Esophagus muscularis mucosa (tissue), 4 donors: Measurements from ENCODE around the gene HLA-DRB5. TPM values are rescaled to one million over a fixed set of nuclear protein-coding genes. Genes with fewer than 3 reads are reported as not detected.

Source experiments
- DNase-seq: peaks from one replicate; pipeline ENCODE4 v3.0.0-alpha.2; 2017; ENCODE audit errors: extremely low spot score
- H3K27ac ChIP-seq, 4 donors: fragments of 200-600 bp; sonication (generic); replicated peaks in 1 of 4; 1 replicate in 3 of 4; 2 replicates in 1 of 4; pipeline ENCODE4 v1.5.1; 2016 to 2019; ENCODE audit warnings: mild to moderate bottlenecking in 1 of 4
- H3K27me3 ChIP-seq, 4 donors: fragments of 200-600 bp; sonication (generic); one replicate each; pipeline versions ENCODE4 v1.5.1 to v1.6.0; 2016 to 2019
- H3K36me3 ChIP-seq, 4 donors: fragments of 200-600 bp; sonication (generic); one replicate each; pipeline ENCODE4 v1.5.1; 2016 to 2019
- H3K4me1 ChIP-seq, 4 donors: fragments of 200-600 bp; sonication (generic); one replicate each; pipeline ENCODE4 v1.5.1; 2016 to 2019
- H3K4me3 ChIP-seq, 4 donors: fragments of 200-600 bp; sonication (generic); 1 replicate in 2 of 4; 2 replicates in 2 of 4; pipeline ENCODE4 v1.5.1; 2016 to 2019; ENCODE audit warnings: mild to moderate bottlenecking in 4 of 4, moderate library complexity in 1 of 4
- H3K9me3 ChIP-seq, 4 donors: fragments of 200-600 bp; sonication (generic); 1 replicate in 3 of 4; 2 replicates in 1 of 4; pipeline ENCODE4 v1.5.1; 2016 to 2019
- EP300 ChIP-seq: sonication (generic); formaldehyde crosslinking; IDR thresholded peaks from one replicate; pipeline ENCODE4 v1.6.1; 2017; ENCODE audit warnings: antibody characterized with exemption
- POLR2A ChIP-seq: fragments of 450-650 bp; IDR thresholded peaks from one replicate; pipeline ENCODE4 v1.6.1; 2017; ENCODE audit warnings: antibody characterized with exemption, moderate library complexity, mild to moderate bottlenecking, low read depth
- POLR2AphosphoS5 ChIP-seq, 2 donors: sonication (generic); formaldehyde crosslinking; IDR thresholded peaks; one replicate each; pipeline ENCODE4 v1.6.1; 2017; ENCODE audit warnings: antibody characterized with exemption in 2 of 2
- WGBS: methylation state at CpG from one replicate; pipeline ENCODE4 v1.1.5; 2018; 5-methylcytosine and 5-hydroxymethylcytosine counted together
- intact Hi-C: fragments of 100-400 bp; cut with DNase I; formaldehyde crosslinking; loops from one replicate; pipeline ENCODE4 v1.15.1; 2023
- total RNA-seq, 4 donors: library from RNA; depleted of rRNA; stranded (reverse); fragments of >200 nt; gene quantifications; one replicate each; pipeline versions ENCODE4 v1.1.0 to v1.2.1, GENCODE V29; 2016
- TF ChIP-seq, protein P1 (sequence below), 3 experiments: fragments of 200-600 bp in 2 of 3; fragments of 450-650 bp in 1 of 3; sonication (generic) in 2 of 3; IDR thresholded peaks; one replicate each; pipeline ENCODE4 v1.5.1; 2017 to 2019; ENCODE audit warnings: antibody characterized with exemption in 3 of 3, mild to moderate bottlenecking in 2 of 3, moderate library complexity in 1 of 3

HLA-DRB5 gene
- total RNA-seq, 4 donors from 2014 or later: 0.83 to 71.0 (median 7.2) TPM

DNA sequence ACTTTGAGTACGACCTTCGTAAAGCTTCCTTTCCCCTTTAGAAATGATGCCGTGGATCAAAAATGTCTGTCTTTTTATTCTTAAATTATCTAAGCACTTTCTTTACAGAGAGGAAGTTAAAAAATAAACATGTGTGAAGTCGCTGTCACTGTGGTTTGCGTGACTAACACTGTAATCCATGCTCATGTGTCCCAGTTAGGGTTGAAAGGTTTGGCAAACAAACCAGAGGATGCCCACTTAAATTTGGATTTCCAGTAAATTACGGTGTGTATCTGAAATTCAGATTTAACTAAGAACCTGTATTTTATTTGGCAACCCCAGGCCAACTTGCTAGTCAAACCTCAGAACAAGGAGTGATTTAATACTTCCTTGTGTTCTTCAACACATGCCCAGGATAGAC is 38.5 kb upstream of the HLA-DRB5 start:
- 29% methylated on average over 6 of the region's 6 CpGs for WGBS
- intact Hi-C loops: no loop called here

DNA sequence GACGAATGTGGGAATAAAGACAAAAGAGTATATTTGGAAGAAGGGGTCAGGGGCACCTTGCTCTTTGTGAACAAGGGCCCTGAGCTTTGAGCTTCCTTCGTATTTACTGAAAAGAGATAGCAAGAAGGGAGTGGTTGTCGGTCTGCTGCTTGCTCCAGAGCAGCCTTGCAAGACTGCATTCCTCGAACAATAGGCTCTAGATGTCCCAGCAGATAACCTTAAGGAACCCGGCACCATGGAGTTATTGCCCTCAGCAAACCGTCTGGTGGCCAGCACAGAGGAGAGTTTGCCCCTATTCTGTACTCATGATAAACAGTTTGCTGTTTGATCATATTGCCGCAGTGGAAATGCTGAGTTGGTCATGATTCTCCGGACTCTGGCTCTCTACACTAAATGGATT is 36.9 kb upstream of the HLA-DRB5 start:
- Histone ChIP-seq H3K9me3 (no peaks in the 10 kb centered on the region), H3K4me1 (no peaks in the 10 kb centered on the region), H3K4me3 (no peak overlapping the region), H3K36me3 (no peaks in the 10 kb centered on the region), H3K27ac (no peak overlapping the region), H3K27me3 (no peaks in the 10 kb centered on the region)
- DNase-seq: no peak
- WGBS: 87% methylated on average over 3 of the region's 8 CpGs
- no peak for TF ChIP-seq POLR2A
- no peak for TF ChIP-seq POLR2AphosphoS5 (IDR thresholded peaks at IDR 0.05)
- TF ChIP-seq, protein P1, sequence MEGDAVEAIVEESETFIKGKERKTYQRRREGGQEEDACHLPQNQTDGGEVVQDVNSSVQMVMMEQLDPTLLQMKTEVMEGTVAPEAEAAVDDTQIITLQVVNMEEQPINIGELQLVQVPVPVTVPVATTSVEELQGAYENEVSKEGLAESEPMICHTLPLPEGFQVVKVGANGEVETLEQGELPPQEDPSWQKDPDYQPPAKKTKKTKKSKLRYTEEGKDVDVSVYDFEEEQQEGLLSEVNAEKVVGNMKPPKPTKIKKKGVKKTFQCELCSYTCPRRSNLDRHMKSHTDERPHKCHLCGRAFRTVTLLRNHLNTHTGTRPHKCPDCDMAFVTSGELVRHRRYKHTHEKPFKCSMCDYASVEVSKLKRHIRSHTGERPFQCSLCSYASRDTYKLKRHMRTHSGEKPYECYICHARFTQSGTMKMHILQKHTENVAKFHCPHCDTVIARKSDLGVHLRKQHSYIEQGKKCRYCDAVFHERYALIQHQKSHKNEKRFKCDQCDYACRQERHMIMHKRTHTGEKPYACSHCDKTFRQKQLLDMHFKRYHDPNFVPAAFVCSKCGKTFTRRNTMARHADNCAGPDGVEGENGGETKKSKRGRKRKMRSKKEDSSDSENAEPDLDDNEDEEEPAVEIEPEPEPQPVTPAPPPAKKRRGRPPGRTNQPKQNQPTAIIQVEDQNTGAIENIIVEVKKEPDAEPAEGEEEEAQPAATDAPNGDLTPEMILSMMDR (IDR thresholded peaks at IDR 0.05): no peak
- no peak for TF ChIP-seq EP300
- intact Hi-C loops: no loop called here

More for the DNA sequence above, 38.5 kb upstream of the HLA-DRB5 start:
- H3K9me3 ChIP-seq: no peaks in the 10 kb centered on the region
- no peak for DNase-seq
- TF ChIP-seq EP300: no peak
- no peak for TF ChIP-seq POLR2A
- no peak for TF ChIP-seq POLR2AphosphoS5 (IDR thresholded peaks at IDR 0.05)
- TF ChIP-seq, protein P1 (IDR thresholded peaks at IDR 0.05): no peak
- H3K27ac ChIP-seq: no peak overlapping the region
- H3K4me1 ChIP-seq: no peaks in the 10 kb centered on the region
- H3K36me3 ChIP-seq: no peaks in the 10 kb centered on the region
- no peaks in the 10 kb centered on the region for H3K27me3 ChIP-seq
- no peak overlapping the region for H3K4me3 ChIP-seq

DNA sequence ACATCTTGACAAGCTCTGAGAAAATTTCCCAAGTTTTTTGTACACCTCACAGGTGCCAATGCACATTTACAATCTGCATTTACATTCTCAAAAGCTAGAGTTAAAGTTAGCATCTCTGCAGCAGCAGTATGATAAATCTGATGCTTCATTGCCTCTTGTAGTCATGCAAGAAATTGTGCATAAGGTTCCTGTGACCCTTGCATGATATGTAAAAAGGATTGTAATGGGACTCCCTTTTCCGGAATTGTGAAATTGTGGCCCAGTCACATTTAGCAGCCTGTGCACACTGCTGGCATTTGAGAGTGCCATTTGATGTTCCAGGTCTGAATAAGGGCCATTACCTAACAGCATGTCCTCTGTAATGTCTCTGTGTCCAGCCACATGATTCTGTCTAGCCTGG is 35.4 kb upstream of the HLA-DRB5 start:
- WGBS: no CpG with 5 or more reads among the region's 1 CpG
- H3K4me3 ChIP-seq: no peak overlapping the region
- TF ChIP-seq POLR2AphosphoS5 (IDR thresholded peaks at IDR 0.05) (no peak), POLR2A (no peak)

DNA sequence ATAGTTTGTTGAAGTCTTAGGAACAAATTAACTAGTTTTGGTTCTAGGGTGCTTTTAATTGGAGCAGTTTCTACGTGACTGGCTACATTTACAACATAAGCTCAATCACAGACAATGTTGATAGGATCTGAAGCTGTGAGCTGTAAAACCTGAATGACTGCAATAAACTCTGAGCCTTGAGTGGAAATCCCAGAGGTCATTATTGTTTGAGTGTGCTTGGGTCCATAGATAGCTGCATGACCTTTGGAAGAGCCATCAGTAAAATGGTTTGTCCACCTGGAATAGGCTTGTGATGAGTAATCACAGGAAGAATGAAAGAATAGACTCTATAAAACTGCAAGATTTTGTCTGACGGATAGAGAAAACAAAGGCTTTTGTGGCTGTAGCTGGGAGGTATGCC is 32.9 kb upstream of the HLA-DRB5 start:
- no peak for TF ChIP-seq POLR2AphosphoS5 (IDR thresholded peaks at IDR 0.05)
- TF ChIP-seq EP300: no peak
- TF ChIP-seq POLR2A: no peak
- TF ChIP-seq, protein P1 (IDR thresholded peaks at IDR 0.05): no peak
- H3K36me3 ChIP-seq: no peaks in the 10 kb centered on the region
- H3K9me3 ChIP-seq: no peaks in the 10 kb centered on the region
- H3K27ac ChIP-seq: no peak overlapping the region
- H3K4me3 ChIP-seq: no peak overlapping the region
- intact Hi-C loops: no loop called here
- H3K27me3 ChIP-seq: no peaks in the 10 kb centered on the region
- DNase-seq: no peak
- 71% methylated on average over 2 of the region's 2 CpGs for WGBS
- no peaks in the 10 kb centered on the region for H3K4me1 ChIP-seq

More for the DNA sequence above, 35.4 kb upstream of the HLA-DRB5 start:
- no peaks in the 10 kb centered on the region for H3K9me3 ChIP-seq
- no peaks in the 10 kb centered on the region for H3K27me3 ChIP-seq
- no peaks in the 10 kb centered on the region for H3K36me3 ChIP-seq
- no peak overlapping the region for H3K27ac ChIP-seq
- no peak for DNase-seq
- no peaks in the 10 kb centered on the region for H3K4me1 ChIP-seq
- intact Hi-C loops: no loop called here

DNA sequence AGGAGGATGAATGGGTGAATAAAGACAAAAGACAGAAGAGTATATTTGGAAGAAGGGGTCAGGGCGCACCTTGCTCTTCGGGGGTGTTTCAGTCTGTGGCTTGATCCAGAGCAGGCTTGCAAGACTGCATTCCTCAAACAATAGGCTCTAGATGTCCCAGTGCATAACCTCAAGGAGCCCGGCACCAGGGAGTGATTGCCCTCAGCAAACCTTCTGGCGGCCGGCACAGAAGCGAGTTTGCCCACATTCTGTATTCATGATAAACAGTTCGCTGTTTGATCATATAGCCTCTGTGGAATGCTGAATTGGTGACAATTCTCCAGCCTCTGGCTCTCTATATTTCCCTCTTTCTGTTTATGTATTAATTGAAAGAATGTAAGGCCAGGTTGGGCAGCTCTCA is 29.7 kb upstream of the HLA-DRB5 start:
- H3K27ac ChIP-seq: no peak overlapping the region
- H3K9me3 ChIP-seq: no peaks in the 10 kb centered on the region
- no peaks in the 10 kb centered on the region for H3K4me1 ChIP-seq
- 72% methylated on average over 2 of the region's 7 CpGs for WGBS
- intact Hi-C loops: no loop called here
- no peak for DNase-seq
- no peak overlapping the region for H3K4me3 ChIP-seq
- H3K36me3 ChIP-seq: no peaks in the 10 kb centered on the region
- no peaks in the 10 kb centered on the region for H3K27me3 ChIP-seq
- TF ChIP-seq POLR2A (no peak), POLR2AphosphoS5 (IDR thresholded peaks at IDR 0.05) (no peak), EP300 (no peak)
- TF ChIP-seq, protein P1 (IDR thresholded peaks at IDR 0.05): no peak
